C4-2B (cell line): ENCODE data around the gene PQBP1.

Experiments used
- H3K27ac ChIP-seq: fragments of 450-650 bp; 2 replicates; pipeline ENCODE4 v1.5.1; 2017
- ZFX ChIP-seq: fragments of 450-650 bp; IDR thresholded peaks from 2 replicates; pipeline ENCODE4 v1.6.1; 2017
- TF ChIP-seq, protein P1 (sequence below): fragments of 450-650 bp; conservative IDR thresholded peaks from 2 replicates; pipeline ENCODE4 v1.5.1; 2017; ENCODE audit warnings: mild to moderate bottlenecking

Gene PQBP1

DNA sequence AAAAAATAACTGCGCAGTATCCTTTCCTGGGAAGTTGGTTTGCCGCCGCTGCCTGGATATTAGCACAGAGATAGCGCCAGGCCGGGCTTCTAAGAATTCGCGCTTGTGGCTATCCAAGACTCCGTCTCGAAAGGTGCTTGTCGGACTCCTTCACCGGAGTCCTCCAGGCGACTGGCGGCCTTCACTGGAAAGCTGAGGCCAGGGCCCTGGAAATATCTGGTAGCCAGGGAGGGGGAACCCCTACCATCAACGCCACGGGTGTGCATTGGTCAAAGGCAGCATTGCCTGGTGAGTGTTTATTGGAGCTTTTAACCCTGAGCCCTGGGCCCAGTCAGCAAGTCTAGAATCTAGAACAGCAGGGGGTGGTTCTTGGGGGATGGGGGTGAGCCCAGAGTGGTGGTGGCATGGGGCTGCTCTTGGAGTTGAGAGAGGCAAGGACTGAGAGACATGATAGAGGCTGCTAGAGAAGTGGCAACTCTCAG, 21.7 kb downstream of the PQBP1 start:
- TF ChIP-seq, protein P1, sequence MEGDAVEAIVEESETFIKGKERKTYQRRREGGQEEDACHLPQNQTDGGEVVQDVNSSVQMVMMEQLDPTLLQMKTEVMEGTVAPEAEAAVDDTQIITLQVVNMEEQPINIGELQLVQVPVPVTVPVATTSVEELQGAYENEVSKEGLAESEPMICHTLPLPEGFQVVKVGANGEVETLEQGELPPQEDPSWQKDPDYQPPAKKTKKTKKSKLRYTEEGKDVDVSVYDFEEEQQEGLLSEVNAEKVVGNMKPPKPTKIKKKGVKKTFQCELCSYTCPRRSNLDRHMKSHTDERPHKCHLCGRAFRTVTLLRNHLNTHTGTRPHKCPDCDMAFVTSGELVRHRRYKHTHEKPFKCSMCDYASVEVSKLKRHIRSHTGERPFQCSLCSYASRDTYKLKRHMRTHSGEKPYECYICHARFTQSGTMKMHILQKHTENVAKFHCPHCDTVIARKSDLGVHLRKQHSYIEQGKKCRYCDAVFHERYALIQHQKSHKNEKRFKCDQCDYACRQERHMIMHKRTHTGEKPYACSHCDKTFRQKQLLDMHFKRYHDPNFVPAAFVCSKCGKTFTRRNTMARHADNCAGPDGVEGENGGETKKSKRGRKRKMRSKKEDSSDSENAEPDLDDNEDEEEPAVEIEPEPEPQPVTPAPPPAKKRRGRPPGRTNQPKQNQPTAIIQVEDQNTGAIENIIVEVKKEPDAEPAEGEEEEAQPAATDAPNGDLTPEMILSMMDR: no peak
- TF ChIP-seq ZFX: no peak
- H3K27ac ChIP-seq: peak overlapping the region; percentile 96

DNA sequence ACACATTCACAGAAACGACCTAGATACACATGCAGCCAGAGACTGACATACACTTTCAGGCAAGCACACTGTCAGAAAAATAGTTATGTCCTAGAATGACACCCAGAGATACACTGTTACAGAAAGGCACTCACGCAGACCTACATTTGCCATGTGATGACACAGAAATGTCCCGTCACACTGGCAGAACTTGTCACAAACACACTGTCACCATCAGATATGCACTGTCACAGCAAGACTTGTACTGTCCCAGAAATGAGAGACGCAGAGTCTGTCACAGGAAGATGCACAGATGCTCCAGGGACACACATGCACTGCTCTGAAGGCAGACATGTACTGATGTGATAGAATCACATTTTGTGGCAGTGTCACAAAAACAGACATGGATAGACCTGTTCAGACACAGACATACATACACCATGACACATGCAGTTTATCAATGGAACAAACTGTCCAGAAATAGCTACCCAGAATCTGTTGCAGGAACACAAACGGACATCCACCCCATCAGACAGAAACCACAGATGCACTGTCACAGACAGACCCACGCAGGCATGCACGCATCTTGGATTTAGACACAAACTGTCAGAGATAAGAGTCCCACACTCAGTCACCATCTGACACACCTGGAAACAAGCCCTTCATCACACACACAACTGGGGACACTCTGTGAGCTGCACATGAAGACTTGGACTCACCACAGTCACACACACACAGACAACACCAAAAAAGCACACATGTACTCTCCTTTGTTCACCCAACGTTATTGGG, 22.4 kb downstream of the PQBP1 start:
- peak overlapping the region; percentile 96 for H3K27ac ChIP-seq
- TF ChIP-seq, protein P1: no peak
- no peak for TF ChIP-seq ZFX

- TF ChIP-seq, protein P1: no peak
- no peak for TF ChIP-seq ZFX
- no peak overlapping the region for H3K27ac ChIP-seq
Measured at GRCh38 chrX:48920718-48921104, 23.0 kb downstream of the PQBP1 start.

GRCh38 chrX:48923771-48924170, 26.0 kb downstream of the PQBP1 start:
- TF ChIP-seq ZFX: no peak
- TF ChIP-seq, protein P1: no peak
- no peak overlapping the region for H3K27ac ChIP-seq

- TF ChIP-seq ZFX: no peak
- TF ChIP-seq, protein P1: no peak
- H3K27ac ChIP-seq: no peak overlapping the region
Measured at GRCh38 chrX:48924270-48924669, 26.5 kb downstream of the PQBP1 start.

DNA sequence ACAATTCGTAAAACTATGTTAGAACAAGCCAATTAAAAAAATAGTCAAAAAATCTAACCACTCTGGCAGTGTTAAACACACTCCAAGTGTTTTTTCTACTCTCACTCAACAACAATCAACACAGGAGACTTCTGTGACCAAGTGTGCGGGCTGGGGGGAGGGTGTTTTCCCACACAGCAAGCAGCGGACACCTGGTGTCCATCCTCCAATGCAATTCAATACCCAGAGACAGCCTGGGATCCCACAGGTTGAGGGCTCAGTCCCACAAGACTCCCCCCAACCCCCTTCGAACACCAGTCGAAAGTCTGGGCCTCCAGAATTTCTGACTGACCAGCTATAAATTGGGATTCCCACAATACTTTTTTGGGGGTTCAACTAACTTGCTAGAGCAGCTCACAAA, 29.4 kb downstream of the PQBP1 start:
- TF ChIP-seq, protein P1: no peak
- TF ChIP-seq ZFX: no peak
- no peak overlapping the region for H3K27ac ChIP-seq

DNA sequence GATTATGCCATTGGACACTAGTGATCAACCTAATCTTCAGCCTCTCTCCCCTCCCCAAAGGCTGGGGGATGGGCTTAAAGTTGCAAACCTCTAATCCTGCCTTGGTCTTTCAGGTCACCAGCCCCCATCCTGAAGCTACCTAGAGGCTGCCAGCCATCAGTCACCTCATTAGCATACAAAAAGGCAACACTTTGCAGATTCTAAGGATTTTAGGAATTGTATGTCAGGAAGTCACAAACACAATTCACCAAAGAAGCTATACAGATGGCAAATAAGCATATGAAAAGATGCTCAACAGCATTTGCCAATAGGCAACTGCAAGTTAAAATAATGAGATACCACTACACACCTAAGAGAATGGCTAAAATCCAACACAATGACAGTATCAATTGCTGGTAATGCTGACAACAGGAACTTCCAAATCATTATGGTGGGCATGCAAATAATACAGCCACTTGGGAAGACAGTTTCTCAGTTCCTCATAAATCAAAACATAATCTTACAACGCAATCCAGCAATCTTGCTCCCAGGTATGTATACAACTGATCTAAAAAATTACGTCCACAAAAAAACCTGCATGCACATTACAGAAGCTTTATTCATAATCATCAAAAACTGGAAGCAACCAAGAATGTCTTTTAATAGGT, 30.1 kb downstream of the PQBP1 start:
- no peak for TF ChIP-seq ZFX
- TF ChIP-seq, protein P1: no peak
- H3K27ac ChIP-seq: no peak overlapping the region
